Activated T-cell treated with anti-CD3 and anti-CD28 coated beads, Interleukin-2, amount 50 U/mL, for 1 hour (primary cell): ENCODE measurements around the gene PTPN2.
A peak's percentile ranks its signal among the peaks of the same experiment; 100 is the strongest.
"Not testable (repeated sequence)": the region's sequence is repeated elsewhere in the genome, so short reads cannot be mapped to it uniquely, and the experiment has no call there.

Experiments
- DNase-seq: peaks from one replicate; pipeline ENCODE4 v3.0.0-alpha.2; 2020

PTPN2 gene

DNA sequence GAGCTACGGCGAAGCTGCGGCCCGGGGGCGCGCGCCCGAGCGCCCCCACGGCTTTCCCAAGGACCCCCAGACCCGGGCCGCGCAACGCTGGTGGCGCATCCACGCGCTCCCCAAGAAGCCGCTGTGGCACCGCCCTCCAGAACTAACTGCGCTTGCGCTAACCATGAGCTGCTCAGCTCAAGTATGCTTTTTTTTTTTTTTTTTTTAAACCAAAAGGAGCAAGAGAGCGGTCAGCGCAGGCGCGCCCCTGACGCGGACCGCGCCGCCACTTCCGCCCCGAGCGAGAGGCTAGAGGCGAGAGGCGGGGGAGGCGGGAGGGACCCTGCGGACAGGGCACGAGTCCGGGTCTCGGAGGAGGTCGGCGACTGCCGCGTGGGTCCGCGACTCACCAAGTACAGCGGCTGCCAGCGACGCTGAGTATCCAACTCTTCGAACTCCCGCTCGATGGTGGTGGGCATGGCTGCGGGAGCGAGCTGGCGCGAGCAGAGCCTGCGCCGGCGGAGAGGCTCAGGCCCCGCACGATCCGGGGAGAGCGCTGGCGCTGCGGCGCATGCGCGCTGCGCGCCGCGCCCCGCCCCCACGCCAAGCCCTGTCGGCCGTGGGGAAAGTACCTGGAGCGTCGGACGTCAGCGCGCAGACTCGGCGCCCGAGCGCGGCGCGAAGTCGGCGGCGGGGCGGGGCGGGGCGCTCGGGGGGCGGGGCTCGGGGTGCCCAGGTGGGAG, at the start of gene PTPN2:
PTPN2 (minus strand) TSS at position 554 of the 722 bp plus-strand sequence; CDS start at position 458, 96 bp downstream.
- DNase-seq = peak; percentile 92

DNA sequence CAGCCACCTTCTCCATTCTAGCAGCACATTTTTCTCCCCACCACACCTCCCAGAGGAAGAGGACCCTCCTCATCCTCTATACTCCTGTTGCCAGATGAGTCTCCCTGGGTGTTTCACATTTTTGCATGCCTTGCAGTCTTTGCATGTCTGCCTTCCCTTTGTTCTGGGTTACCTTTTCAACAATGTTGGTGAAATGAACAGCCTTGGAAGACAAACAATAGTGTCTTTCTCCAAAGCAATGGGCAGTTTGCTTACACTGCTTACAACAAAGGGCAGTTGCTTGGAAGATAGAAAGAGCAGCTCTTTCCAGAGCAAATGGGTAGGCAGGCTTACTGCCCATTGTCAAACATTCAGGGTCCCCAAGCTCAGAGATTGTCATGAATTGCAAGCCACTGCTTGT, 49.3 kb upstream of the PTPN2 start:
- no peak for DNase-seq

- DNase-seq = no peak
Measured at GRCh38 chr18:12930908-12931307, 46.9 kb upstream of the PTPN2 start.

DNA sequence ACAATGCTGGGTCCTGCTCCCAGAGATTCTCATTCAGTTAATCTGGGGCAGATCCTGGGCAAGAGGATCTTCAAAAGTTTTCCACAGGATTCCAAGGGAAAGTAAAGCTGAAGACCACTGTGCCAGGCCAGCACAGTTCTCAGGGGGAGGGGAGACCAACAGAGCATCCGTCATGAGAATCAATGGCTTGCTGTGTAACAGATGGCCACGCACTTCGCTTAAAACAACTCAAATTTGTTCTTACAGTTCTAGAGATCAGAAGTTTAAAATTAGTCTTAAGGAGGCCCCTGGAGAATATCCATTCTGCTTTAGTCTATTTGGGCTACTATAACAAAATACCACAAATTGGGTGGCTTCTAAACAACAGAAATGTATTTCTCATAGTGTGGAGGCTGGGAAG, 46.3 kb upstream of the PTPN2 start:
- no peak for DNase-seq

GRCh38 chr18:12929477-12930083, 45.5 kb upstream of the PTPN2 start:
- no peak for DNase-seq

GRCh38 chr18:12928641-12929040, 44.6 kb upstream of the PTPN2 start:
- DNase-seq = no peak

DNA sequence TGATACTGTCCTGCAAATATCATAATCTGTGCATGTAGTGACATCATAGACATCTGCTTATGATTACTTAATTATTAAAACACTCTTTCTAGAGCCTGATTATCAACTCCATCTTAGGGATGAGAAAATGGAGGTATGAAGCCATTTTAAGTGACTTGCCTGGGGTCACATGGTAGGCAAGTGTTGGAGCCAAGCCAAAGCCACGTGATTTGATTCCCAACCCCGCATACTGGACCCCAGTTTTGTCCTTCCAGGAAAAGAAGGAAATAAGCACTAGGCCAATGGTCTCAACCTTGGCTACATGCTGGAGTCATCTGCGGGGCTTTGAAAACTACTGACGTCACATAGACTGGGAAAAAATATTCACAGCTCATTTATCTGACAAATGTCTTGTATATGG, 44.2 kb upstream of the PTPN2 start:
- DNase-seq = no peak

DNA sequence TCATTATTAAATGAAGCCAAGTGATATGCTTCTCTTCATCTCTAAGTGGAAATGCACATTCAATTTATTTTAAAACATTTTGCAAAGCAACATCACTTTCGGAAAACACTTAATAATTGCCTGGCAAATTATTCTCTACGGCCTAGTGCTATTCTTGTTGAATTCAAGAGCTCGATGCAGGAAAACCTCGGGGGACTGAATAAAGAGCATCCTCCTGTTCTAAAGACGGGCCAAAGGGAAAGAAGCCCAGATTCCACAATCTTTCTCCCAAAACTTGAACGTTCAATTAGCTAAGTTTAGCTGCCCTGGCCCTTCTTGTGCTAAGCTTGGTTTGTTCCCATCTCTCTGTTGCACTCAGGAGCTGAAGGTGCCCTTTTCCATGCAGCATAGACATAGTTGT, 40.6 kb upstream of the PTPN2 start:
- DNase-seq = no peak

DNA sequence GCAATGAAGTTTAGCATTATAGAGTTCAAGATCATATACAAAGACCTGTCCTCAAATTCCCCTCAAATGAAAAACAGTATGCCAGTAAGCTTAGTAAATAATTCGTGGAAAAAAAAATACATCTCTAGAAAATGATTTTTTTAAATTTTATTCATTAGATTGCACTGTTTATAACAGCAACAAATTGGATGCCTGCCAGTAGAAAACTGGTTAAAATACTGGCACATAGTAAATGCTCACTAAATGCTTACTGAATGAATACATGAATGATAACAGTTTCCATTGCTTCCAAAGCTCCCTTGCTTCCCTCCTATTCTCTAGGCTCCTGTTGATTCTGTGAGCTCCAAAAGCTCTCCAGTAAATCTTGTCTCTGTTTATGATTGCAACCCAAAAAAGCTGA, 38.2 kb upstream of the PTPN2 start:
- no peak for DNase-seq

- DNase-seq = no peak
Measured at GRCh38 chr18:12921178-12921577, 37.1 kb upstream of the PTPN2 start.

DNA sequence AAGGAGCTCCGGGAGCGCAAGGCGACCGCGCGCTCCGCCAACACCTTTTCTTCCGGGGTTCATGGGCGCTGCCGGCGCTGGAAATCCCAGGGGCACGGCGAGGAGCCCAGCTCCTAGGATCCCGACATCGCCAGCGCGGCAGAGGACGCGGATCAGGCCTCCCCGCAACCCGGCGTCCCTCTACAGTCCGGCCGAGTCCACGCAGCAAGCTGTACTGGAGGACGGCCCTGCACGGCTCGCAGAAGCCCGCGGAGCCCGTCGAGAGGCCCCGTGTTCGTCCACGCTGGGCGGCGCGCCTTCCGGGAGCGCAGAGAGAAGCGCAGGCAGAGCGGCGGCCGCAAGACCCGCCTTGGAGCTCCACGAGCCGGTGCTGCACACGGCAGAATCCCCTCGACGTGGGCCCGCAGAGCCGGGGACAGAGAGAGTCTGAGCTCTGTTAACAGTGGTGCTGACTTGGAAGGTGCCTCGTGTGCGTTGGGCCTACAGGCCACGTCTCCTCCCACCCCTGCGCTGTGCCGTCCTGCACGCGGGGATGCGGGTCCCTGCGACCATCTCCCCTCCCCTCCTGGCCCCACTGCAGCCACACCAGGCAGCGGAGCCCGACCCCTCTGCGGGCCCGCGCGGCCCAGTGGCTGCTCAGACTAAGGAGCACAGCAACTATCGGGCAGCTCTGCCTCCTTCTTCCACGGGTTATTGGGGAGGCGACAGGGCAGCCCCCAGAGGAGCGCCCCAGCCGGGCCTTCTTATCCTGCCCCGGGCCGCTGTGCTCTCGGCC, 28.1 kb upstream of the PTPN2 start:
- DNase-seq = no peak

- DNase-seq = peak; percentile 62
Measured at GRCh38 chr18:12911025-12911928, 27.2 kb upstream of the PTPN2 start.

DNA sequence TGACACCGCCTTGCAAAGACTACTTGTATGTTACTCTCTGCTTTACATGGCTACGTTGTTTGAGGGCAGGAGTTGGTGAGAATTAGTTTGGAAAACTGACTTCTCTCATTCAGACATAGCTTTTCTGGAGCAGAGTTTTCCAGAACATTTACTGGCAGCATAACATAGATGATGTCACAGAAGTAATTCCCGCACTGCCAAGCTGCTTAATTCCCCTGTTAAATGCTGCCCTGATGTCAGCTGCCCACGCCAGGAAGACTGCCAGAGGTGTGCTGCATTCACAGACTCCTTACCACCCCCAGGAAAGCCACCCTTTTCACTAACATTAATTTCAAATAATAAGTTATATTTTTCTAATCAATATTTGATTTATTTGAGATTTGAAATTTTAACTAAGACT, 24.7 kb upstream of the PTPN2 start:
- no peak for DNase-seq

- DNase-seq = no peak
Measured at GRCh38 chr18:12907258-12907925, 23.4 kb upstream of the PTPN2 start.

DNA sequence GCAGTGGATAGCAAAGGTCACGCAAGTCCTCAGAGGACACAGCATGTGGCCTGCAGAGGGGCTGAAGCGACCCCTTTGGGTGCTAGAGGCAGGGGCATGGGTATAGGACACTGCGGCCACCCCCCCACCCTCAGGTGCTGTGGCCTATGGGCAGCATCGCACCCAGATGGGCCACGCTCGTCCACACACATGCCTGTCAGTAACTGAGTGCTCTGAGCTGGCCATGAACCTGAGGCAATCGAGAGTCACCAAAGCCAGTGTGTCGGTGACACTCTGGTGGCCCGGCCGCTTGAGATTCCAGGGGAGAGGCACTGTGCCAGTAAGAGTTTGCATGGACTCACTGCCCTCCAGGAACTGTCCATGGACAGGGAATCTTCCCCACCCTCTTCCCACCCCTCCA, 22.7 kb upstream of the PTPN2 start:
- DNase-seq = no peak

- no peak for DNase-seq
Measured at GRCh38 chr18:12906119-12906518, 22.1 kb upstream of the PTPN2 start.

GRCh38 chr18:12904012-12904516, 20.0 kb upstream of the PTPN2 start:
- DNase-seq = peak; percentile 47

GRCh38 chr18:12901208-12901607, 17.2 kb upstream of the PTPN2 start:
- DNase-seq = not testable (repeated sequence)

- not testable (repeated sequence) for DNase-seq
Measured at GRCh38 chr18:12896784-12897333, 12.8 kb upstream of the PTPN2 start.

- DNase-seq = no peak
Measured at GRCh38 chr18:12895626-12896025, 11.6 kb upstream of the PTPN2 start.

GRCh38 chr18:12895014-12895413, 11.0 kb upstream of the PTPN2 start:
- DNase-seq = no peak

DNA sequence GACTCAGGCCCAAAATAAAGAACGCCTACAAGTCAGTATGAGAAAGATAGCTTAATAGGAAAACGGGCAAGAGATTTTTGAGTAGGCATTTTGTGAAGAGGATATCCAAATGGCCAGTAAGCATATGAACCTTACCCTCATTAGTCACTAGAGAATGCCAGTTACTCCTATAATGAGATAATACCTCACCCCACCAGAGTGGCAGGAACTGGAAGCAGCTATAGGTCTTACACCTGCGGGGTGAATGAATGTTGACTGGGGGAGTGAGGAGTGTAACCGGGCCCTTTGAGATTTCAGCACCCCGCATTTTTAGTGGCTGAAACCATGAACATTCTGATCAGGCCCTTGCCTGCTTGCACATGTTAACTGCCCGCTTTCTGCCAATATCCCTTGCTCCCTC, 7.5 kb upstream of the PTPN2 start:
- no peak for DNase-seq
